Fibroblast of villous mesenchyme (primary cell): ENCODE measurements around the gene CTSF. TPM values are rescaled to one million over a fixed set of nuclear protein-coding genes. Genes with fewer than 3 reads are reported as not detected.

Experiments
- DNase-seq: peaks from one replicate; pipeline ENCODE4 v3.0.0-alpha.2; 2010; ENCODE audit warnings: low read depth
- H3K4me3 ChIP-seq: 2 replicates; pipeline ENCODE4 v1.5.1; 2011; ENCODE audit warnings: low read depth, mild to moderate bottlenecking, low read length
- CTCF ChIP-seq: IDR thresholded peaks from 2 replicates; pipeline ENCODE4 v1.5.1; 2012; ENCODE audit warnings: low read depth, mild to moderate bottlenecking, low read length; ENCODE audit not compliant: insufficient read depth
- total RNA-seq: library from RNA; depleted of rRNA; stranded (reverse); fragments of >200 nt; gene quantifications from 2 replicates; pipeline ENCODE4 v1.2.3, GENCODE V29; 2012

CTSF gene
- total RNA-seq, 1 donor, result 9.9 TPM

GRCh38 chr11:66562907-66563583 is 5.4 kb downstream of the CTSF start:
- H3K4me3 ChIP-seq, result no peak overlapping the region
- TF ChIP-seq CTCF, result no peak
- DNase-seq, result no peak

GRCh38 chr11:66562275-66562674 is 6.1 kb downstream of the CTSF start:
- H3K4me3 ChIP-seq, result no peak overlapping the region
- no peak for TF ChIP-seq CTCF
- no peak for DNase-seq

- H3K4me3 ChIP-seq, result no peak overlapping the region
- DNase-seq, result no peak
- TF ChIP-seq CTCF, result no peak
Measured at GRCh38 chr11:66561975-66562248, 6.5 kb downstream of the CTSF start.

- no peak for DNase-seq
- no peak overlapping the region for H3K4me3 ChIP-seq
- TF ChIP-seq CTCF, result no peak
Measured at GRCh38 chr11:66561178-66561974, 7.0 kb downstream of the CTSF start.

- no peak for DNase-seq
- TF ChIP-seq CTCF, result no peak
- H3K4me3 ChIP-seq, result no peak overlapping the region
Measured at GRCh38 chr11:66559866-66560676, 8.3 kb downstream of the CTSF start.

- DNase-seq, result no peak
- no peak overlapping the region for H3K4me3 ChIP-seq
- TF ChIP-seq CTCF, result no peak
Measured at GRCh38 chr11:66559142-66559865, 9.1 kb downstream of the CTSF start.
